ENCODE results near the gene GIGYF2.
"Not testable (repeated sequence)": the region's sequence is repeated elsewhere in the genome, so short reads cannot be mapped to it uniquely, and the experiment has no call there.

The GIGYF2 gene

DNA sequence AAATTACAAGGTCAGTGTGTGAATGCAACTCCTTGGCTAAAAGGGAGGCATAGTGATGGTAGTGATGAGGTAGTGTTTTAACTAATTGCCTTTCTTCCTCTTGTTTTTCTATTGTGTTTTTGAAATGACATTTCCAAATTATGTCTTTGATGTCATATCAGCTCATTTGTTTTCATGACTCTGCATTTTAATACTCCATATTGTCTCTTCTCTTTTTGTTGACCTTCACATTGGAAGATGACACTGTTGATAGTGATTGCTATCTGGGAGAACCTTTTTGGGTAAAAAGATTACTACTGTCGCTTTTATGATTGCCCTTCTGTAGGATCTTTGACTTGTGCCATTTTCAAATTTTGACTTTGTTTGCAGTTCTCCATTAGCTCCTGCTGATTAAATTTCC is 3.0 kb downstream of the GIGYF2 start:
- TF ChIP-seq SUZ12 (IDR thresholded peaks at IDR 0.05; ENCODE audit: extremely low read depth, insufficient read depth, insufficient read length) = no peak
- no peak for TF ChIP-seq YY1 (IDR thresholded peaks at IDR 0.05; ENCODE audit: insufficient read depth, insufficient read length)
- no peak for TF ChIP-seq ZNF274 (IDR thresholded peaks at IDR 0.05; ENCODE audit: low read depth, low read length)
- peaks cover 46% of the 10 kb centered on the region for H3K36me3 ChIP-seq (ENCODE audit: insufficient read depth, insufficient read length, low read length)
- H3K4me3 ChIP-seq (ENCODE audit: insufficient read length, low read depth) = no peak overlapping the region
- DNase-seq (ENCODE audit: low read depth, low spot score) = no peak
- H3K27me3 ChIP-seq (ENCODE audit: insufficient read depth, insufficient read length) = no peaks in the 10 kb centered on the region
- no peaks in the 10 kb centered on the region for H3K4me1 ChIP-seq (ENCODE audit: insufficient read depth, insufficient read length)
- H3K9me3 ChIP-seq (ENCODE audit: insufficient read depth, low read length) = no peaks in the 10 kb centered on the region
- no peak overlapping the region for H3K9ac ChIP-seq (ENCODE audit: insufficient read length, low read depth)

DNA sequence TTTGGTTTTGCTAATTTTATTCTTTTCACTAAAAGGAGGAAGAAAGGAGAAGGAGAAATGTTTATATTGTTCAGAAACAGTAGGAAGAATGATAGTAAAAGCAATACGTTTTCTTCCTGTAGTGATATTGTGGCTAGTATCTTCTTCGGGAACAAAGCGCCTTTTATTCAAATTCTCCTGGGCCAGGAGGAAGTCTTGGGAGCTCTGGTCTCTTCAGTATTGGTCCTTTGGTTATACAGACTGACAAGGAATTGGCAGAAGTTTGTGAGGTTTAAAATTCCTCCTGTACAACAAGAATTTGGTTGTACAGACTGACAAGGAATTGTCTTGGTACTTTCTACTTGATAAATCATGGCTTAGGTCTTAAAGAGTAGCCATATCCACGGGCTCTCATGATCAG is 9.9 kb downstream of the GIGYF2 start:
- TF ChIP-seq YY1 (IDR thresholded peaks at IDR 0.05; ENCODE audit: insufficient read depth, insufficient read length) (no peak), SUZ12 (IDR thresholded peaks at IDR 0.05; ENCODE audit: extremely low read depth, insufficient read depth, insufficient read length) (no peak), ZNF274 (IDR thresholded peaks at IDR 0.05; ENCODE audit: low read depth, low read length) (no peak)
- peaks cover 65% of the 10 kb centered on the region for H3K36me3 ChIP-seq (ENCODE audit: insufficient read depth, insufficient read length, low read length)
- H3K9me3 ChIP-seq (ENCODE audit: insufficient read depth, low read length) = no peaks in the 10 kb centered on the region

DNA sequence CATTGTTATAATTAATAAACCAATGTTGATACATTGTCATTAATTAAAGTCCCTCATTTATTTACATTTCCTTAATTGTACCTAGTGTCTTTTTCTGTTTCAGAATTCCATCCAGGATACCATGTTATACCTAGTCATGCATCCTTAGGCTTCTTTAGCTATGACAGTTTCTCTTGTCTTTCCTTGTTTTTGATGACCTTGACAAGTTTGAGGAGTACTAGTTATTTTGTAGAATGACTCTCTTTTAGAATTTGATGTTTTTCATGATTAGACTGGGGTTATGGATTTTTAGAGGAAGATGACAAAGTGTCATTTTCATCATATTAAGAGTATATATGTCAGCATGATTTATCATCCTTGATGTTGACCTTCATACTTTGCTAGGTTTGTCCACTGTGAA is 16.4 kb downstream of the GIGYF2 start:
- Histone ChIP-seq H3K27me3 (ENCODE audit: insufficient read depth, insufficient read length) (no peaks in the 10 kb centered on the region), H3K9me3 (ENCODE audit: insufficient read depth, low read length) (no peaks in the 10 kb centered on the region), H3K4me1 (ENCODE audit: insufficient read depth, insufficient read length) (no peaks in the 10 kb centered on the region), H3K9ac (ENCODE audit: insufficient read length, low read depth) (no peak overlapping the region), H3K36me3 (ENCODE audit: insufficient read depth, insufficient read length, low read length) (peaks cover 33% of the 10 kb centered on the region), H3K4me3 (ENCODE audit: insufficient read length, low read depth) (no peak overlapping the region)
- DNase-seq (ENCODE audit: low read depth, low spot score) = no peak
- no peak for TF ChIP-seq SUZ12 (IDR thresholded peaks at IDR 0.05; ENCODE audit: extremely low read depth, insufficient read depth, insufficient read length)
- TF ChIP-seq ZNF274 (IDR thresholded peaks at IDR 0.05; ENCODE audit: low read depth, low read length) = no peak
- no peak for TF ChIP-seq YY1 (IDR thresholded peaks at IDR 0.05; ENCODE audit: insufficient read depth, insufficient read length)

More for the DNA sequence above, 9.9 kb downstream of the GIGYF2 start:
- Histone ChIP-seq H3K4me1 (ENCODE audit: insufficient read depth, insufficient read length) (no peaks in the 10 kb centered on the region), H3K9ac (ENCODE audit: insufficient read length, low read depth) (no peak overlapping the region), H3K27me3 (ENCODE audit: insufficient read depth, insufficient read length) (no peaks in the 10 kb centered on the region), H3K4me3 (ENCODE audit: insufficient read length, low read depth) (no peak overlapping the region)
- DNase-seq (ENCODE audit: low read depth, low spot score) = no peak

DNA sequence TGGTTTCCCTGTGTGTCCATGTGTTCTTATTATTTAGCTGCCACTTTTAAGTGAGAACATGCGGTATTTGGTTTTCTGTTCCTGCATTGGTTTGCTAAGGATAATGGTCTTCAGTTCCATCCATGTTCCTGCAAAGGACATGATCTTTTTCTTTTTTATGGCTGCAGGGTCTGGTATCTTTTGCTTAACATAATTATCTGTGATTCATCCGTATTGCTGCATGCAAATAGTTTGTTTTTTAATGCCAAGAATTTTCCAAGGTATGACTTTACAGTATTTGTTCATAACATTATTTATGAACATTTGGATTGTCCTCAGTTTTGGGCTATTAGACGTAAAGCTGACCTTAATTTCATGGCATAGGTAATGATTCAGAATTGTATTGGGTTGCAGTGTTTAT is 17.8 kb downstream of the GIGYF2 start:
- Histone ChIP-seq H3K27me3 (ENCODE audit: insufficient read depth, insufficient read length) (no peaks in the 10 kb centered on the region), H3K9me3 (ENCODE audit: insufficient read depth, low read length) (no peaks in the 10 kb centered on the region), H3K9ac (ENCODE audit: insufficient read length, low read depth) (no peak overlapping the region), H3K4me3 (ENCODE audit: insufficient read length, low read depth) (no peak overlapping the region), H3K4me1 (ENCODE audit: insufficient read depth, insufficient read length) (no peaks in the 10 kb centered on the region), H3K36me3 (ENCODE audit: insufficient read depth, insufficient read length, low read length) (peaks cover 36% of the 10 kb centered on the region)
- TF ChIP-seq YY1 (IDR thresholded peaks at IDR 0.05; ENCODE audit: insufficient read depth, insufficient read length) (no peak), SUZ12 (IDR thresholded peaks at IDR 0.05; ENCODE audit: extremely low read depth, insufficient read depth, insufficient read length) (no peak), ZNF274 (IDR thresholded peaks at IDR 0.05; ENCODE audit: low read depth, low read length) (no peak)
- no peak for DNase-seq (ENCODE audit: low read depth, low spot score)

DNA sequence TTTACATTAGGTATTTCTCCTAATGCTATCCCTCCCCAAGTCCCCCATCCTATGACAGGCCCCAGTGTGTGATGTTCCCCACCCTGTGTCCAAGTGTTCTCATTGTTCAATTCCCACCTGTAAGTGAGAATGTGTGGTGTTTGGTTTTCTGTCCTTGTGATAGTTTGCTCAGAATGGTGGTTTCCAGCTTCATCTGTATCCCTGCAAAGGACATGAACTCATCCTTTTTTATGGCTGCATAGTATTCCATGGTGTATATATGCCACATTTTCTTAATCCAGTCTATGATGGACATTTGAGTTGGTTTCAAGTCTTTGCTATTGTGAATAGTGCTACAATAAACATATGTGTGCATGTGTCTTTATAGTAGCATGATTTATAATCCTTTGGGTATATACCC is 22.9 kb downstream of the GIGYF2 start:
- not testable (repeated sequence) for DNase-seq (ENCODE audit: low read depth, low spot score); H3K4me1 ChIP-seq (ENCODE audit: insufficient read depth, insufficient read length); H3K27me3 ChIP-seq (ENCODE audit: insufficient read depth, insufficient read length); H3K9ac ChIP-seq (ENCODE audit: insufficient read length, low read depth); H3K4me3 ChIP-seq (ENCODE audit: insufficient read length, low read depth); H3K9me3 ChIP-seq (ENCODE audit: insufficient read depth, low read length)
- H3K36me3 ChIP-seq (ENCODE audit: insufficient read depth, insufficient read length, low read length) = peaks cover 56% of the 10 kb centered on the region

DNA sequence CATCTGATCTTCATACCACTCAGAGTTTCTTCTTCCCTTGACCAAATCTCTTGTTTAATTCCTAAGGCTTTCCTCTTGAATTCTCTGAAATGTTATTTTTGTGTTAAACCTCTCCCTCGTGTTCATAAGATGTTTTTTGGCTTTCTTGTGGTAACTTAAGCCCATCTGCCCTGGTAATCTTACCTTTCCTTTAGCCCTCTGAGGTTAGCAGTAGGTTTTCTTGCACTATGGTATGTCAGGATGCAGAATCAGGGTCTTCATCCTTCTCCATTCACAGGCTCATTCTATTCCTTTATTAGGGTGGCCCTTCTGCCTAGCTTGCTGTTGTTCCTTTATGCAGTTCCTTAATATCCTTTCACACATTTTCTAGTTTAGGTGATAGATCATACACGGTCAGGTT is 24.1 kb downstream of the GIGYF2 start:
- H3K36me3 ChIP-seq (ENCODE audit: insufficient read depth, insufficient read length, low read length) = peaks cover 66% of the 10 kb centered on the region
- H3K4me3 ChIP-seq (ENCODE audit: insufficient read length, low read depth) = no peak overlapping the region
- no peak overlapping the region for H3K9ac ChIP-seq (ENCODE audit: insufficient read length, low read depth)
- DNase-seq (ENCODE audit: low read depth, low spot score) = no peak
- TF ChIP-seq ZNF274 (IDR thresholded peaks at IDR 0.05; ENCODE audit: low read depth, low read length) (no peak), YY1 (IDR thresholded peaks at IDR 0.05; ENCODE audit: insufficient read depth, insufficient read length) (no peak), SUZ12 (IDR thresholded peaks at IDR 0.05; ENCODE audit: extremely low read depth, insufficient read depth, insufficient read length) (no peak)
- H3K9me3 ChIP-seq (ENCODE audit: insufficient read depth, low read length) = no peaks in the 10 kb centered on the region
- no peaks in the 10 kb centered on the region for H3K27me3 ChIP-seq (ENCODE audit: insufficient read depth, insufficient read length)
- H3K4me1 ChIP-seq (ENCODE audit: insufficient read depth, insufficient read length) = no peaks in the 10 kb centered on the region

DNA sequence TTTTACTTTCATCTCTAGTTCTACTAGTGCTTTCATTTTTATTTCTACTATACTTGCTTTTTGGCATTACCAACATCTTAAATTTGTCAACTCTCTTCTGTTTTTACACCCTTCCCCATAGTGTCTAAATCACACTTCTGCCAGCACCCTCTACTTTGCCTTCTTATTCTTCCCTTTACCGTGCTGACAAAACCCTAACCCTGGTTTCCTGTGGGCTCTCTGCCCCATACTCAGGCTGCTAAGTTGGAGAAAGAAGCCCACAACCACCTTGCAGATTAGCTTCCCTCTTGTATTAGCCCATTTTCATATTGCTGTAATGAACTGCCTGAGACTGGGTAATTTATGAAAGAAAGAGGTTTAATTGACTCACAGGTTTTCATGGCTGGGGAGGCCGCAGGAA is 24.8 kb downstream of the GIGYF2 start:
- no peaks in the 10 kb centered on the region for H3K27me3 ChIP-seq (ENCODE audit: insufficient read depth, insufficient read length)
- peaks cover 62% of the 10 kb centered on the region for H3K36me3 ChIP-seq (ENCODE audit: insufficient read depth, insufficient read length, low read length)
- H3K9ac ChIP-seq (ENCODE audit: insufficient read length, low read depth) = no peak overlapping the region
- TF ChIP-seq ZNF274 (IDR thresholded peaks at IDR 0.05; ENCODE audit: low read depth, low read length) = no peak
- TF ChIP-seq YY1 (IDR thresholded peaks at IDR 0.05; ENCODE audit: insufficient read depth, insufficient read length) = no peak
- no peak for DNase-seq (ENCODE audit: low read depth, low spot score)
- H3K4me1 ChIP-seq (ENCODE audit: insufficient read depth, insufficient read length) = no peaks in the 10 kb centered on the region
- H3K9me3 ChIP-seq (ENCODE audit: insufficient read depth, low read length) = no peaks in the 10 kb centered on the region
- no peak overlapping the region for H3K4me3 ChIP-seq (ENCODE audit: insufficient read length, low read depth)

DNA sequence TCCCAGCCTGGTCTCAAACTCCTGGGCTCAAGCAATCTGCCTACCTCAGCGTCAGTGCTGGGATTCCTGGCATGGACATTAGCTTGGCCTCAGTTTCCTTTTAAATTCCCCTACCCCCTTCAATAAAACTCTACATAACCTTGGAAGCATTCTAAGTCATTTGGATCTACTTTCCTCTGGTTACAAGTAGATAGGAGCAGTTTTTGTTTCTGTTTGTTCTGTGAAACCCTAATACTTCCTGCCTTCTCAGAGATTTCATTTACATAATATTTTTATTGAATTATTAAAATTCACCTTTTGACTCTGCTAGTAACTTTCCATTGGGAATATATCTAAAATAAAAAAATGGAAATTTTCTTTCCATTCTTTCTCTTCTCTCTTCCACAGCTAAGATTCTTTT is 25.9 kb downstream of the GIGYF2 start:
- H3K9ac ChIP-seq (ENCODE audit: insufficient read length, low read depth) = no peak overlapping the region
- no peaks in the 10 kb centered on the region for H3K27me3 ChIP-seq (ENCODE audit: insufficient read depth, insufficient read length)
- H3K36me3 ChIP-seq (ENCODE audit: insufficient read depth, insufficient read length, low read length) = peaks cover 58% of the 10 kb centered on the region
- TF ChIP-seq SUZ12 (IDR thresholded peaks at IDR 0.05; ENCODE audit: extremely low read depth, insufficient read depth, insufficient read length) (no peak), YY1 (IDR thresholded peaks at IDR 0.05; ENCODE audit: insufficient read depth, insufficient read length) (no peak), ZNF274 (IDR thresholded peaks at IDR 0.05; ENCODE audit: low read depth, low read length) (no peak)
- no peak for DNase-seq (ENCODE audit: low read depth, low spot score)
- H3K4me3 ChIP-seq (ENCODE audit: insufficient read length, low read depth) = no peak overlapping the region
- no peaks in the 10 kb centered on the region for H3K9me3 ChIP-seq (ENCODE audit: insufficient read depth, low read length)
- H3K4me1 ChIP-seq (ENCODE audit: insufficient read depth, insufficient read length) = no peaks in the 10 kb centered on the region
